Measurements from ENCODE around the gene CHAC1.
"Not testable (repeated sequence)": the region's sequence is repeated elsewhere in the genome, so short reads cannot be mapped to it uniquely, and the experiment has no call there.

CHAC1 gene

DNA sequence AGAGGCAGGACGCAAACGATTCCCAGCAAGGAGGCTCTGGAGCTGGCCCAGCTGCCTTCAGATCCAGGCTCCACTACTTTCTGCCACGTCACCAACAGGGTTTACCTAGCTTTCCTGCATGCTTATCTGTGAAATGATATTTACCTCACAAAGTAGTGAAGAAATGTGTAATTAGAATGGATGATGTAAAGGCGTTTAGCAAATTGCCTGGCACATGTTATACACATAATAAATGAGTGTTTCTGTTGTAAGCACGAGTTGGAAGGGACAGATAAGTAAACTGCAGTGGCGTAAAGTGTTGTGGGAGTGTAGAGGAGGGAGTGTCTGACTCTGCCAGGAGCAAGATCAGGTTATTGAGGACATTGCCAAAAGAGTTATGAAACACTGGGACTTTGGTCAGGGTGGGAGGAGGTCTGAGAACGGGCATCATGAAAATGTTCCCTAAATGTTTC is 3.5 kb upstream of the CHAC1 start:
- TF ChIP-seq YY1 (IDR thresholded peaks at IDR 0.05; ENCODE audit: insufficient read depth, insufficient read length), result no peak
- TF ChIP-seq SUZ12 (IDR thresholded peaks at IDR 0.05; ENCODE audit: extremely low read depth, insufficient read depth, insufficient read length), result no peak
- TF ChIP-seq ZNF274 (IDR thresholded peaks at IDR 0.05; ENCODE audit: low read depth, low read length), result no peak
- DNase-seq (ENCODE audit: low read depth, low spot score), result no peak
- Histone ChIP-seq H3K36me3 (ENCODE audit: insufficient read depth, insufficient read length, low read length) (no peaks in the 10 kb centered on the region), H3K4me3 (ENCODE audit: insufficient read length, low read depth) (no peak overlapping the region), H3K9me3 (ENCODE audit: insufficient read depth, low read length) (no peaks in the 10 kb centered on the region), H3K4me1 (ENCODE audit: insufficient read depth, insufficient read length) (peaks cover 5% of the 10 kb centered on the region), H3K9ac (ENCODE audit: insufficient read length, low read depth) (no peak overlapping the region), H3K27me3 (ENCODE audit: insufficient read depth, insufficient read length) (peaks cover 53% of the 10 kb centered on the region)

DNA sequence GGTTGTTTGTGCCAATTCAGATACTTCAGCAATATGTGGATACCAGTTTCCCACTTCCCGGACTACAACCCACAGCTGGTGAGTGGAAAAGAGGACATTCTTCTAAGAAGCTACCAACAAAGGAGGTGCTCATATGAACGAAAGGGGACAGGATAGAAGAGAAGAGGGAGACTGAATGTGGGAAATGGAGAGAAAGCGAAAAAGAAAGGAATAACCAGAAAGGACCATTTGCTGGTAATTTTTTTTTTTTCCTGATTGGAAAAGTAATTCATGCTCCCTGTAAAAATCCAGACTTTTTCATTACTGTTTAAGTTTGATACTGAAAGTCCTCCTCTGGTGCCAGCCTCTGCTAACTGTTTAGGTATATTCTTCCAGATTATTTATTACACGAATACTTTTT is 1.5 kb upstream of the CHAC1 start:
- H3K9ac ChIP-seq (ENCODE audit: insufficient read length, low read depth), result no peak overlapping the region
- H3K27me3 ChIP-seq (ENCODE audit: insufficient read depth, insufficient read length), result peaks cover 39% of the 10 kb centered on the region
- TF ChIP-seq YY1 (IDR thresholded peaks at IDR 0.05; ENCODE audit: insufficient read depth, insufficient read length), result no peak
- no peak for TF ChIP-seq ZNF274 (IDR thresholded peaks at IDR 0.05; ENCODE audit: low read depth, low read length)
- no peak for TF ChIP-seq SUZ12 (IDR thresholded peaks at IDR 0.05; ENCODE audit: extremely low read depth, insufficient read depth, insufficient read length)
- no peak for DNase-seq (ENCODE audit: low read depth, low spot score)
- no peaks in the 10 kb centered on the region for H3K9me3 ChIP-seq (ENCODE audit: insufficient read depth, low read length)
- peaks cover 17% of the 10 kb centered on the region for H3K36me3 ChIP-seq (ENCODE audit: insufficient read depth, insufficient read length, low read length)
- no peak overlapping the region for H3K4me3 ChIP-seq (ENCODE audit: insufficient read length, low read depth)
- H3K4me1 ChIP-seq (ENCODE audit: insufficient read depth, insufficient read length), result peaks cover 5% of the 10 kb centered on the region

DNA sequence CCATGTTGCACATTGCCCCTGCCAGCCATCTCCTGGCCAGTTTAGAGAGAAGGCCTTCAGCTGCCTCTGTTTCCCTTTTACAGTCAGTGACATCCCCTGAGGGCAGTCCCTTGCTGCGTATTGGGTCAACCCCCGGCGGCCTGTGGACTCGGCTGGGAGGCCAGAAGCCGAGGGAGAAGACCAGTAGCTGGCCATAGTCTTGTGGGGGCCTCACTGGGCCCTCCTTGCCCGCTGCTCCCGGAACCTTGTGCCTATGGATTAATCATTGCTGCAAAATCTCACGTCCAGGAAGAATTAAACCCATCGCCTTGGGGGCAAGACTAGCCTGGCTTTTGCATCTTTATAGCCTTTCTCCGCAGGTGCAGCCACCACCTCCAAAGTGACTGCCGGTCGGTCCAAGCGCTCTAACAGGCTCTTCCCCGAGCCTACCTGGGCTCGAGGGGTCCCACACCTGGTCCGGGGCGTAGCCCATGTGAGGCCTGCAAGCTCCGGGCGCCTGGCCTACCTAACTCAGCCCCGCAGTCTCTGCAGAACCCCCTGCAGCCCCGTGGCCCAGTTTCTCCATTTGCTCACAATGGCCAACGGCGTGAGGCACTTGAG is 870 bp upstream of the CHAC1 start:
- no peak for DNase-seq (ENCODE audit: low read depth, low spot score)
- Histone ChIP-seq H3K36me3 (ENCODE audit: insufficient read depth, insufficient read length, low read length) (peaks cover 20% of the 10 kb centered on the region), H3K4me3 (ENCODE audit: insufficient read length, low read depth) (peak overlapping the region; percentile 56), H3K9ac (ENCODE audit: insufficient read length, low read depth) (peak overlapping the region; percentile 80), H3K9me3 (ENCODE audit: insufficient read depth, low read length) (no peaks in the 10 kb centered on the region), H3K27me3 (ENCODE audit: insufficient read depth, insufficient read length) (peaks cover 39% of the 10 kb centered on the region), H3K4me1 (ENCODE audit: insufficient read depth, insufficient read length) (peaks cover 5% of the 10 kb centered on the region)
- TF ChIP-seq SUZ12 (IDR thresholded peaks at IDR 0.05; ENCODE audit: extremely low read depth, insufficient read depth, insufficient read length), result no peak
- TF ChIP-seq ZNF274 (IDR thresholded peaks at IDR 0.05; ENCODE audit: low read depth, low read length), result no peak
- no peak for TF ChIP-seq YY1 (IDR thresholded peaks at IDR 0.05; ENCODE audit: insufficient read depth, insufficient read length)

DNA sequence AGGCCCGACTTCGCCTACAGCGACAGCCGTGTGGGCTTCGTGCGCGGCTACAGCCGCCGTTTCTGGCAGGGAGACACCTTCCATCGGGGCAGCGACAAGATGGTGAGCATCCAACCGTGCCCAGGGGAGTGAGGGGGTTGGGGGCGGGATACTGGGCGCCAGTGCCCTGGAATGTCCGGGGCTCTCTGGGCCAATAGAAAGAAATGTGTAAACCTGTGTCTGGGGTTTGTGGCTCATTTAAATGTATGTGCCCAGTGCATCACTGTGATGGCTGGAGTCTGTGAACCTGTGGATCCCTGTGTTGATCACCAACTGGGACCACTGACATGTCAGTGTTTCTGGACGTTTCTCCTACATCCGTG is 423 bp downstream of the CHAC1 start:
- H3K4me1 ChIP-seq (ENCODE audit: insufficient read depth, insufficient read length), result peaks cover 8% of the 10 kb centered on the region
- peaks cover 35% of the 10 kb centered on the region for H3K27me3 ChIP-seq (ENCODE audit: insufficient read depth, insufficient read length)
- peaks cover 20% of the 10 kb centered on the region for H3K36me3 ChIP-seq (ENCODE audit: insufficient read depth, insufficient read length, low read length)
- H3K4me3 ChIP-seq (ENCODE audit: insufficient read length, low read depth), result peak overlapping the region; percentile 62
- TF ChIP-seq SUZ12 (IDR thresholded peaks at IDR 0.05; ENCODE audit: extremely low read depth, insufficient read depth, insufficient read length) (no peak), YY1 (IDR thresholded peaks at IDR 0.05; ENCODE audit: insufficient read depth, insufficient read length) (no peak), ZNF274 (IDR thresholded peaks at IDR 0.05; ENCODE audit: low read depth, low read length) (no peak)
- peak overlapping the region; percentile 74 for H3K9ac ChIP-seq (ENCODE audit: insufficient read length, low read depth)
- DNase-seq (ENCODE audit: low read depth, low spot score), result no peak
- no peaks in the 10 kb centered on the region for H3K9me3 ChIP-seq (ENCODE audit: insufficient read depth, low read length)

DNA sequence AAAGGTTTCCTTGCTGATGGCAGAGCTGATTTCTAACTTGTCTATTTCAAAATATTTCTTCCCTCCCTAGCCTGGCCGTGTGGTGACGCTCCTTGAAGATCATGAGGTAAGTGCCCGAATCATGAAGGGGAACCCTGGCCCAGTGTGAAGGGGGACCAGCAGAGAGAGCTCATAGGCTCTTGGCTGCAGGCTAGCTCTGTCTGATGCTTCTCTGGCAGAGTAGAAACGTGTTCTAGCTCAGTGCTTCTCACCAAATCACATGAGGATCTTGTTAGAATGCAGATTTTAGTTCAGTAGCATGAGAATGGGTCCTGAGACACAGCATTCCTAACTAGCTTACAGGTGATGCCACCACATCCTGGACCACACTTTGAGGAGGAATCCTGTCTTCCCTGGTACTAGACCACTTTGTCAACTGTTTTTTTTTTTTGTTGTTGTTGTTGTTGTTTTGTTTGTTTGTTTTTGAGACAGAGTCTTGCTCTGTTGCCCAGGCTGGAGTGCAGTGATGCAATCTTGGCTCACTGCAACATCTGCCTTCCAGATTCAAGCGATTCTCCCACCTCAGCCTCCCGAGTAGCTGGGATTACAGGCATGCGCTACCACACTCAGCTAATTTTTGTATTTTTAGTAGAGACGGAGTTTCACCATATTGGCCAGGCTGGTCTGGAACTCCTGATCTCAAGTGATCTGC is 1.0 kb downstream of the CHAC1 start:
- H3K4me1 ChIP-seq (ENCODE audit: insufficient read depth, insufficient read length); DNase-seq (ENCODE audit: low read depth, low spot score); H3K9me3 ChIP-seq (ENCODE audit: insufficient read depth, low read length): not testable (repeated sequence)
- H3K27me3 ChIP-seq (ENCODE audit: insufficient read depth, insufficient read length), result peaks cover 34% of the 10 kb centered on the region
- peaks cover 20% of the 10 kb centered on the region for H3K36me3 ChIP-seq (ENCODE audit: insufficient read depth, insufficient read length, low read length)
- peak overlapping the region; percentile 9 for H3K9ac ChIP-seq (ENCODE audit: insufficient read length, low read depth)
- H3K4me3 ChIP-seq (ENCODE audit: insufficient read length, low read depth), result peak overlapping the region; percentile 62

DNA sequence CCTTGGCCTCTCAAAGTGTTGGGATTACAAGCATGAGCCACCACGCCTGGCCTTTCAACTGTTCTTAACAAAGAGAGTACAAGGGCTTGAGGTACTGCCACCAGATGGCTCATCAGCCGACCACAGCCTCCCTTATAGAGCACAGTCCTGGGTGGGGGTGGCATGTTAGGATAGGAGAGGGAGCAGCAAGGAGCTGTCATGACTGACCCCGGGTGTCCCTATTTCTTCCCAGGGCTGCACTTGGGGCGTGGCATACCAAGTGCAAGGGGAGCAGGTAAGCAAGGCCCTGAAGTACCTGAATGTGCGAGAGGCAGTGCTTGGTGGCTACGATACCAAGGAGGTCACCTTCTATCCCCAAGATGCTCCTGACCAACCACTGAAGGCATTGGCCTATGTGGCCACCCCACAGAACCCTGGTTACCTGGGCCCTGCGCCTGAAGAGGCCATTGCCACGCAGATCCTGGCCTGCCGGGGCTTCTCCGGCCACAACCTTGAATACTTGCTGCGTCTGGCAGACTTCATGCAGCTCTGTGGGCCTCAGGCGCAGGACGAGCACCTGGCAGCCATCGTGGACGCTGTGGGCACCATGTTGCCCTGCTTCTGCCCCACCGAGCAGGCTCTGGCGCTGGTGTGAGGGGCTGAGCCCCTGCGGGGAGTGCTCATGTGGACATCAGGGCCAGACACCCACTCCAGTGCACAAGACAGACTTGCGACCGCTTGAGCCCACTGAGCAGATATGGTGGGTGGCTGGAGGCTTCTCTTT is 2.1 kb downstream of the CHAC1 start:
- peak overlapping the region; percentile 21 for H3K9ac ChIP-seq (ENCODE audit: insufficient read length, low read depth)
- H3K27me3 ChIP-seq (ENCODE audit: insufficient read depth, insufficient read length), result peaks cover 28% of the 10 kb centered on the region
- DNase-seq (ENCODE audit: low read depth, low spot score), result no peak
- TF ChIP-seq SUZ12 (IDR thresholded peaks at IDR 0.05; ENCODE audit: extremely low read depth, insufficient read depth, insufficient read length) (no peak), ZNF274 (IDR thresholded peaks at IDR 0.05; ENCODE audit: low read depth, low read length) (no peak), YY1 (IDR thresholded peaks at IDR 0.05; ENCODE audit: insufficient read depth, insufficient read length) (no peak)
- H3K9me3 ChIP-seq (ENCODE audit: insufficient read depth, low read length), result no peaks in the 10 kb centered on the region
- H3K4me1 ChIP-seq (ENCODE audit: insufficient read depth, insufficient read length), result peaks cover 8% of the 10 kb centered on the region
- peaks cover 20% of the 10 kb centered on the region for H3K36me3 ChIP-seq (ENCODE audit: insufficient read depth, insufficient read length, low read length)
- no peak overlapping the region for H3K4me3 ChIP-seq (ENCODE audit: insufficient read length, low read depth)

DNA sequence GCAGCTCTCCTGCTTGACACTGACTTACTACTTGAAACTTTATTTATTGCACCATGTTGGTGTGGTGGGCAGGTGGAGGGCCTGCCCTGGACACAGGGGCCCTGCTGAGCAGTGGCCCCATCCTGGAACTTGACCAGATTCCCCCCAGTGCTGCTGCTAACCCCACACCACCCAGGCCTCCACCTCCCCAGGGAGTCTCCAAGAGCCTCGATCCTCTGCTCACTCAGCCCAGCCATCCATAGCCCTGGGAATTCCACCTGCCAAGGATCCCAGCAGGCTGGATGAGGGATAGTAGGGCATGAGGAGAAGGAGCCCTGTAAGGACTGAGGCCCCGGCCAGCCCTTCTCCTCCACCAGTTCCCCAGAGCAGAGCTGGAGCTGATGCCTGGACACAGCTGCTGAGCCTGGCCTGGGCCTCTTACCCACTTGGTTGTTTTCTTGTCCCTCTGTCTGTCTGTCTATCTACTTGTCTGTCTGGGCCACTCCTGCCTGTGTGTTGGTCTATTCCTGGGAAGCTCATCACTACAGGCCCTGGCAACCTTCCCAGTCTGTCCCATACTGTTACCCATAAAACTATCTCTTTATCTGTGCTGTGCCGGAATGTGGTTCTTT is 2.8 kb downstream of the CHAC1 start:
- peaks cover 28% of the 10 kb centered on the region for H3K27me3 ChIP-seq (ENCODE audit: insufficient read depth, insufficient read length)
- no peak for DNase-seq (ENCODE audit: low read depth, low spot score)
- H3K4me1 ChIP-seq (ENCODE audit: insufficient read depth, insufficient read length), result peaks cover 8% of the 10 kb centered on the region
- H3K9ac ChIP-seq (ENCODE audit: insufficient read length, low read depth), result peak overlapping the region; percentile 50
- TF ChIP-seq YY1 (IDR thresholded peaks at IDR 0.05; ENCODE audit: insufficient read depth, insufficient read length), result no peak
- TF ChIP-seq ZNF274 (IDR thresholded peaks at IDR 0.05; ENCODE audit: low read depth, low read length), result no peak
- TF ChIP-seq SUZ12 (IDR thresholded peaks at IDR 0.05; ENCODE audit: extremely low read depth, insufficient read depth, insufficient read length), result no peak
- H3K36me3 ChIP-seq (ENCODE audit: insufficient read depth, insufficient read length, low read length), result peaks cover 20% of the 10 kb centered on the region
- H3K9me3 ChIP-seq (ENCODE audit: insufficient read depth, low read length), result no peaks in the 10 kb centered on the region
- no peak overlapping the region for H3K4me3 ChIP-seq (ENCODE audit: insufficient read length, low read depth)
